ENCODE results near the gene TGFB1. TPM values are rescaled to one million over a fixed set of nuclear protein-coding genes. Genes with fewer than 3 reads are reported as not detected.

TGFB1 gene
- polyA plus RNA-seq, 3 donors: 30.6 to 138 (median 42.2) TPM

DNA sequence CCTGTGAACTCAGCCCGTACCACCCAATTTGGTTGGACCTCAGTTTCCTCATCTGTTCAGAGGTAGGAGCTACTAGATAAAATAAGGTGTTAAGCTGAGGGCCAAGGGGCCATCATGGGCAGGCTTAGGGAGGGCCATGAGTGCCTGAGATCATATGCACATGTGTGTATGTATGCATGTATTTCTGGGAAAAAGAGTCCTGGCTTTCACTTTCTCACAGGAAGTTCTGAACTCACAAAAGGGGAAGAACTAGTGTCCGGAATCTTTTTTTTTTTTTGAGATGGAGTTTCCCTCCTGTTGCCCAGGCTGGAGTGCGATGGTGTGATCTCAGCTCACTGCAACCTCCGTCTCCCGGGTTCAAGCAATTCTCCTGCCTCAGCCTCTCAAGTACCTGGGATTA, 18.9 kb downstream of the TGFB1 start:
- H3K36me3 Mint-ChIP-seq: peaks cover 50 to 86% of the 10 kb centered on the region in 2 donors
- H3K4me3 Mint-ChIP-seq: peak overlapping the region; percentile 66 to 87
- no peaks in the 10 kb centered on the region for H3K9me3 ChIP-seq (replicated peaks in 1 of 2; ENCODE audit: control insufficient read depth in 1 of 2, insufficient read depth in 1 of 2, low read length in 2 of 2)
- peaks cover 53 to 86% of the 10 kb centered on the region in 2 donors for H3K36me3 ChIP-seq (replicated peaks in 1 of 2; ENCODE audit: control insufficient read depth in 1 of 2, insufficient read depth in 2 of 2, low read length in 2 of 2)
- no CpG with 5 or more reads among the region's 5 CpGs for WGBS (ENCODE audit: insufficient coverage)
- TF ChIP-seq, protein P1, sequence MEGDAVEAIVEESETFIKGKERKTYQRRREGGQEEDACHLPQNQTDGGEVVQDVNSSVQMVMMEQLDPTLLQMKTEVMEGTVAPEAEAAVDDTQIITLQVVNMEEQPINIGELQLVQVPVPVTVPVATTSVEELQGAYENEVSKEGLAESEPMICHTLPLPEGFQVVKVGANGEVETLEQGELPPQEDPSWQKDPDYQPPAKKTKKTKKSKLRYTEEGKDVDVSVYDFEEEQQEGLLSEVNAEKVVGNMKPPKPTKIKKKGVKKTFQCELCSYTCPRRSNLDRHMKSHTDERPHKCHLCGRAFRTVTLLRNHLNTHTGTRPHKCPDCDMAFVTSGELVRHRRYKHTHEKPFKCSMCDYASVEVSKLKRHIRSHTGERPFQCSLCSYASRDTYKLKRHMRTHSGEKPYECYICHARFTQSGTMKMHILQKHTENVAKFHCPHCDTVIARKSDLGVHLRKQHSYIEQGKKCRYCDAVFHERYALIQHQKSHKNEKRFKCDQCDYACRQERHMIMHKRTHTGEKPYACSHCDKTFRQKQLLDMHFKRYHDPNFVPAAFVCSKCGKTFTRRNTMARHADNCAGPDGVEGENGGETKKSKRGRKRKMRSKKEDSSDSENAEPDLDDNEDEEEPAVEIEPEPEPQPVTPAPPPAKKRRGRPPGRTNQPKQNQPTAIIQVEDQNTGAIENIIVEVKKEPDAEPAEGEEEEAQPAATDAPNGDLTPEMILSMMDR (IDR thresholded peaks at IDR 0.05): no peak
- intact Hi-C loops (cut with micrococcal nuclease): no loop called here
- no peaks in the 10 kb centered on the region for H3K27me3 ChIP-seq (ENCODE audit: control insufficient read depth in 2 of 2, insufficient read depth in 2 of 2, low read length in 2 of 2)
- peak overlapping the region; percentile 95 to 99 (median 98) for H3K27ac Mint-ChIP-seq
- H3K4me1 Mint-ChIP-seq: peaks cover 69% of the 10 kb centered on the region
- H3K9me3 Mint-ChIP-seq: no peaks in the 10 kb centered on the region
- peak overlapping the region; percentile 72 for H3K4me2 ChIP-seq (replicated peaks; ENCODE audit: extremely low read depth, low read length, poor library complexity, severe bottlenecking)
- peaks cover 63% of the 10 kb centered on the region for H4K20me1 ChIP-seq (ENCODE audit: insufficient read depth, low read length)
- peak overlapping the region; percentile 2 to 67 (median 22) for H3K4me3 ChIP-seq (replicated peaks in 1 of 3; ENCODE audit: low read depth in 2 of 3, low read length in 3 of 3)
- peak overlapping the region; percentile 94 to 98 for H3K27ac ChIP-seq (ENCODE audit: low read depth in 1 of 2, low read length in 2 of 2)
- H3K4me1 ChIP-seq (ENCODE audit: control insufficient read depth in 1 of 2, insufficient read depth in 2 of 2, low read length in 2 of 2): peaks cover 60 to 81% of the 10 kb centered on the region in 2 donors
- DNase-seq: peak; percentile 77 to 89 (median 86)
- peaks cover 0 to 2% (median 0%) of the 10 kb centered on the region in 3 donors for H3K27me3 Mint-ChIP-seq (ENCODE audit: low read depth in 3 of 3)
- H2AFZ ChIP-seq (ENCODE audit: insufficient read depth, low read depth, low read length, poor library complexity, severe bottlenecking): no peak overlapping the region
- peak overlapping the region; percentile 71 for H3K9ac ChIP-seq (ENCODE audit: insufficient read depth, low read length, poor library complexity, severe bottlenecking)
- H3K79me2 ChIP-seq (ENCODE audit: insufficient read depth, low read length): peaks cover 87% of the 10 kb centered on the region

DNA sequence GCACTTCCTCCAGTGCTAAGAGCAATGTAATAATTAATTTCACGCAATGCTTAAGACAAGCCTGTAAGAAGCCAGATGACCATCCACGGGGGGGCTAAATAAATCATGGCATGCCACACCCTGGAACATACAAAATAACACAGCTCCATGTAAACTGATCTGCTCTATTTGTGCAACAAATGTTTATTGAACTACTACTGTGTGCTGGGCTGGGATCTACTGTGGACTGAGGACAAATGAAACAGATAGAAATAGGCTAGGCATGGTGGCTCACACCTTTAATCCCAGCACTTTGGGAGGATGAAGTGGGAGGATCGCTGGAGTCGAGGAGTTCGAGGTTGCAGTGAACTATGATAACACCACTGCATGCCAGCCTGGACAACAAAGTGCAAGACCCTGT, 21.3 kb downstream of the TGFB1 start:
- Histone ChIP-seq H3K27me3 (ENCODE audit: control insufficient read depth in 2 of 2, insufficient read depth in 2 of 2, low read length in 2 of 2) (no peaks in the 10 kb centered on the region), H3K4me2 (replicated peaks; ENCODE audit: extremely low read depth, low read length, poor library complexity, severe bottlenecking) (no peak overlapping the region), H3K36me3 (replicated peaks in 1 of 2; ENCODE audit: control insufficient read depth in 1 of 2, insufficient read depth in 2 of 2, low read length in 2 of 2) (peaks cover 37 to 65% of the 10 kb centered on the region in 2 donors), H3K9me3 (replicated peaks in 1 of 2; ENCODE audit: control insufficient read depth in 1 of 2, insufficient read depth in 1 of 2, low read length in 2 of 2) (no peaks in the 10 kb centered on the region), H3K27ac (ENCODE audit: low read depth in 1 of 2, low read length in 2 of 2) (peak overlapping the region in 1 of 2 donors; percentile 68), H3K4me1 (ENCODE audit: control insufficient read depth in 1 of 2, insufficient read depth in 2 of 2, low read length in 2 of 2) (peaks cover 83 to 96% of the 10 kb centered on the region in 2 donors), H3K79me2 (ENCODE audit: insufficient read depth, low read length) (peaks cover 64% of the 10 kb centered on the region), H3K4me3 (replicated peaks in 1 of 3; ENCODE audit: low read depth in 2 of 3, low read length in 3 of 3) (no peak overlapping the region), H4K20me1 (ENCODE audit: insufficient read depth, low read length) (peaks cover 45% of the 10 kb centered on the region), H3K9ac (ENCODE audit: insufficient read depth, low read length, poor library complexity, severe bottlenecking) (no peak overlapping the region), H2AFZ (ENCODE audit: insufficient read depth, low read depth, low read length, poor library complexity, severe bottlenecking) (no peak overlapping the region)
- no peak overlapping the region for H3K4me3 Mint-ChIP-seq
- TF ChIP-seq, protein P1 (IDR thresholded peaks at IDR 0.05): no peak
- peak overlapping the region in 5 of 7 donors; percentile 3 to 97 (median 51) for H3K27ac Mint-ChIP-seq
- H3K36me3 Mint-ChIP-seq: peaks cover 45 to 74% of the 10 kb centered on the region in 2 donors
- peaks cover 73% of the 10 kb centered on the region for H3K4me1 Mint-ChIP-seq
- H3K27me3 Mint-ChIP-seq (ENCODE audit: low read depth in 3 of 3): peaks cover 0 to 4% (median 0%) of the 10 kb centered on the region in 3 donors
- intact Hi-C loops (cut with micrococcal nuclease): no loop called here
- DNase-seq: no peak
- WGBS (ENCODE audit: insufficient coverage): 100% methylated on average over 3 of the region's 5 CpGs
- H3K9me3 Mint-ChIP-seq: no peaks in the 10 kb centered on the region
